Activated CD8-positive, alpha-beta memory T cell treated with anti-CD3 and anti-CD28 coated beads, Interleukin-2, amount 10 ng/mL, durations not matched to agents 7 days and 5 days (primary cell): Measurements from ENCODE around the gene KIF22. TPM values are rescaled to one million over a fixed set of nuclear protein-coding genes. Genes with fewer than 3 reads are reported as not detected.
"Not testable (repeated sequence)": the region's sequence is repeated elsewhere in the genome, so short reads cannot be mapped to it uniquely, and the experiment has no call there.

Experiments used
- ATAC-seq: fragments of 150-1000 bp; cut with Tn5 transposase; one replicate; pipeline ENCODE4 v1.10.0; 2021; ENCODE audit warnings: moderate library complexity
- CTCF ChIA-PET: fragments of 350-600 bp; sonication (Branson Sonifier 250); formaldehyde crosslinking; loops from one replicate; lab custom pipeline; 2021; ENCODE audit warnings: antibody characterized with exemption; lab: Charles Lee
- DNase-seq: peaks from one replicate; pipeline ENCODE4 v3.0.0-alpha.2; 2020
- H3K27ac Mint-ChIP-seq: one replicate; pipeline ENCODE4 v1.8.0; 2021; ENCODE audit warnings: mild to moderate bottlenecking, mixed read lengths
- H3K27me3 Mint-ChIP-seq: one replicate; pipeline ENCODE4 v1.8.0; 2021; ENCODE audit warnings: mixed read lengths
- H3K36me3 Mint-ChIP-seq: one replicate; pipeline ENCODE4 v1.8.0; 2021; ENCODE audit warnings: mild to moderate bottlenecking, mixed read lengths
- H3K4me1 Mint-ChIP-seq: one replicate; pipeline ENCODE4 v1.8.0; 2021; ENCODE audit warnings: mixed read lengths
- H3K4me3 Mint-ChIP-seq: one replicate; pipeline ENCODE4 v1.8.0; 2021; ENCODE audit warnings: mild to moderate bottlenecking, moderate library complexity, mixed read lengths
- H3K9me3 Mint-ChIP-seq: one replicate; pipeline ENCODE4 v1.8.0; 2022; ENCODE audit warnings: low read depth, mixed read lengths
- total RNA-seq, 2 experiments: library from RNA; stranded (reverse); gene quantifications; one replicate each; pipeline ENCODE4 v1.2.3, GENCODE V29; 2021

The KIF22 gene
- total RNA-seq, 2 experiments from 2014 or later: 205 to 266 TPM

DNA sequence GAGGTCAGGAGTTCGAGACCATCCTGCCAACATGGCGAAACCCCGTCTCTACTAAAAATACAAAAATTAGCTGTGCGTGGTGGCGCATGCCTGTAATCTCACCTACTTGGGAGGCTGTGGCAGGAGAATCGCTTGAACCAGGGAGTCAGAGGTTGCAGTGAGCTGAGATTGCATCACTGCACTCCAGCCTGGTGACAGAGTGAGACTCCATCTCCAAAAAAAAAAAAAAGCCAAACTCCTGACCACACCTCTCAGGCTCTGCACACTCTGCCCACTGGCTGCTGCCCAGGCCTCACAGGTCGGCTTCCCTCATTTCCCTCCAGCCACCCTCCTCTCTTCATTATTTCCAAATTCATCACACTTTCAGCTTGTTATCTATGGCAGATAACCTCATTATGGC, 18.2 kb upstream of the KIF22 start:
- not testable (repeated sequence) for ATAC-seq, H3K36me3 Mint-ChIP-seq, H3K27ac Mint-ChIP-seq, H3K27me3 Mint-ChIP-seq, H3K9me3 Mint-ChIP-seq, H3K4me3 Mint-ChIP-seq, DNase-seq, H3K4me1 Mint-ChIP-seq
- CTCF ChIA-PET: interaction anchor here (1.4 kb wide), 1 partner anchor 13 kb away, joined by 3 read pairs; no protein-coding TSS in a partner anchor

DNA sequence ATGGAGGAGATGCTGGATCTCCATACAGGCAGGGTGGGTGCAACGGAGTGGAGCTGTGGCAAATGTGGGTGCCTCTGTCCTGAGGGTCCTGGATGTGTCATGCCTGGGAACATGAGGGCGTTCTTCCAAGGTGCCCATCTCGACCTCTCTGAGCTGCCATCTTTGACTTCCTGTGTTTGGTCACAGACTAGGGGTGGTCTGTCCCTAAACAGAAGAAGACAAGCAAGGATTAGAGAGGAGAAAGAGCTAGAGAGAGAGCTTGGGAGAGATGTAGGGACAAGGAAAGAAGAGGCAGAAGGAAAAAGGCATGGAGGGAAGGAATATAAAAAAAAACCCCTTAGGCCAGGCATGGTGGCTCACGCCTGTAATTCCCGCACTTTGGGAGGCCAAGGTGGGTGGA, 15.8 kb upstream of the KIF22 start:
- CTCF ChIA-PET: interaction anchor here (0.6 to 2.1 kb wide), 7 partner anchors 10 to 1168 kb away, joined by 3 to 15 read pairs (median 3); partner anchors contain the start of gene KIF22
- H3K4me1 Mint-ChIP-seq: peaks cover 2% of the 10 kb centered on the region
- no peaks in the 10 kb centered on the region for H3K9me3 Mint-ChIP-seq
- DNase-seq: no peak
- peaks cover 6% of the 10 kb centered on the region for H3K27me3 Mint-ChIP-seq
- no peak overlapping the region for H3K4me3 Mint-ChIP-seq
- no peak for ATAC-seq
- no peak overlapping the region for H3K27ac Mint-ChIP-seq
- H3K36me3 Mint-ChIP-seq: no peaks in the 10 kb centered on the region

DNA sequence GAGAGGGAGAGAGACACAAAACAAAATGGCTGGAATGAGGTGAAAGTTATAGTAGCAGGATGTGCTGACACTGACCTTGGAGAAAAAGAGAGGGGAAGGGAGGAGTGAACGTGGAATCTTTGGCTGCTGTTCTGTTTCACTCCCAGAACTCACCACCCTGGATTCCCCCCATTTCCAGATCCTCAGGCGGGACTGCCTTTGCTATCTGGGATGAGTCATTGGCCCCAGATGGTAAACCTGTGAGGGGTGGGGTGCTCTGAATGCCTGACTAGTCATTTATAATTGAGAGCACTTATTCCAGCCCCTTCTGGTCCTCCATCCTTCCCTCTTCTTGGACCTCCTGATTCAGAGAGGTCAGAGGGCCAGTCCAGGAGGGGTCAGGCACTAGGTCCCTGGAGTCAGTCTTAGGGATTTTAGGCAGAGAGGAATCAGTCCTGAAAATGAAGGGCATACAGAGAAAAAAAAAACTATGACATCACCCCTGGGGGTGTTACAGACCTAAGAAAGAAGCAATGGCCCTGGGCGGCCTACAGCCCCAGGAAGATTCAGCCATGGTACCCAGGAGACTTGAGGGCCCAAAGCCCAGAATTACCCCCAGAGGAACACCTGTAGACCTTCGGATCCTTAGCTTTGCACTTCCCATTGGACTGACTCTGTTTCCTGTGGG, 14.7 kb upstream of the KIF22 start:
- DNase-seq (no peak), ATAC-seq (no peak)
- Mint-ChIP-seq H3K27ac (no peak overlapping the region), H3K9me3 (no peaks in the 10 kb centered on the region), H3K27me3 (peaks cover 9% of the 10 kb centered on the region), H3K36me3 (no peaks in the 10 kb centered on the region), H3K4me1 (peaks cover 2% of the 10 kb centered on the region), H3K4me3 (no peak overlapping the region)
- CTCF ChIA-PET: interaction anchor here (2.3 kb wide), 1 partner anchor 10 kb away, joined by 11 read pairs; no protein-coding TSS in a partner anchor

DNA sequence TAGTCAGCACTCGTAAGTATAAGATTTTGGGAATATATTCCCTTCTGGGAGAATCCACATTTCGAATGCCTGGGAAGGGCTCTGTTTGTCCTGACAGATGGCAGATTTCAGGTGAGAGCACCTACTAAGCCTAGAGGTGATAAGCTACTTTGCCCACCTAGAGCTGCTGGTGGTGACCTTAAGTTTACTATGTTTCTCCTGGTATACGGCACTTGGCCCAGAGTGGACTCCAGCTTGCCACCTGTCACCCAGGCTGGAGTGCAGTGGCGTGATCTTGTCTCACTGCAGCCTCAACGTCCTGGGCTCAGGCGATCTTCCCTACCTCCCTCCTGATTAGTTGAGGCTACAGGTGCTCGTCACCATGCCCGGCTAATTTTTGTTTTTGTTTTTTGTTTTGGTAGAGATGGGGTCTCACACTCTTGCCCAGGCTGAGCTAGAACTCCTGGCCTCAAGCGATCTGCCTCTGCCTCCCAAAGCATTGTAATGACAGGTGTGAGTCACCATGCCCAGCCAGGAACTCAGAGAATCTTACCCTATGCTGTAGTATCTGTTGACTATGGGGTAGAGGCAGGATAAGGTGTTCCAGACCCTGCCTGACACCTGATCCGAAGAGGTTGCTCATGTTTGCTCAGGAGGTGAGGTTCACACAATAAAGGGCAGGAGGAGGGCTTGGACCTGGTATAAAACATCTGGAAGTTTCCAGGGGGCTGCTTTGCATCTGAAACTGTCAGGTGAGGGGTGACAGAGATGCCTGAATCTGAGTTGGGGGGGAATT, 12.8 kb upstream of the KIF22 start, which contains the start of gene ZG16:
Gene ZG16 (plus strand): TSS at position 681 of the 775 bp plus-strand sequence. CDS start 1,011 bp downstream, outside the sequence.
- DNase-seq: no peak
- Mint-ChIP-seq H3K4me1 (peaks cover 2% of the 10 kb centered on the region), H3K4me3 (no peak within 1 kb of the TSS), H3K9me3 (no peaks in the 10 kb centered on the region), H3K27me3 (peaks cover 13% of the 10 kb centered on the region), H3K27ac (no peak within 1 kb of the TSS), H3K36me3 (no peaks in the 10 kb centered on the region)
- ATAC-seq: no peak
- CTCF ChIA-PET: interaction anchor here (0.8 to 2.3 kb wide), 4 partner anchors 8 to 254 kb away, joined by 3 to 11 read pairs (median 4); no protein-coding TSS in a partner anchor

DNA sequence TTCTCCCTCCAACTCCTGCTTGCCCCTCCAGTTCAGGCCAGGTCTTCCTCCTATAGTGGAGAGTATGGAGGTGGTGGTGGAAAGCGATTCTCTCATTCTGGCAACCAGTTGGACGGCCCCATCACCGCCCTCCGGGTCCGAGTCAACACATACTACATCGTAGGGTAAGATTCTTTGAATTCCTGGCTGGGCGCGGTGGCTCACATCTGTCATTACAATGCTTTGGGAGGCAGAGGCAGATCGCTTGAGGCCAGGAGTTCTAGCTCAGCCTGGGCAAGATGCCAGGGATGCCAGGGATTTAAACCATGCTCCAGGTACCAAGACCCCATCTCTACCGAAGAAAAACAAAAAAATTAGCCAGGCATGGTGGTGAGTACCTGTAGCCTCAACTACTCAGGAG, 11.1 kb upstream of the KIF22 start:
- CTCF ChIA-PET: no interaction called here
- Mint-ChIP-seq H3K4me3 (no peak overlapping the region), H3K4me1 (peaks cover 9% of the 10 kb centered on the region), H3K27me3 (peaks cover 13% of the 10 kb centered on the region), H3K27ac (no peak overlapping the region), H3K9me3 (no peaks in the 10 kb centered on the region), H3K36me3 (no peaks in the 10 kb centered on the region)
- no peak for DNase-seq
- ATAC-seq: no peak

DNA sequence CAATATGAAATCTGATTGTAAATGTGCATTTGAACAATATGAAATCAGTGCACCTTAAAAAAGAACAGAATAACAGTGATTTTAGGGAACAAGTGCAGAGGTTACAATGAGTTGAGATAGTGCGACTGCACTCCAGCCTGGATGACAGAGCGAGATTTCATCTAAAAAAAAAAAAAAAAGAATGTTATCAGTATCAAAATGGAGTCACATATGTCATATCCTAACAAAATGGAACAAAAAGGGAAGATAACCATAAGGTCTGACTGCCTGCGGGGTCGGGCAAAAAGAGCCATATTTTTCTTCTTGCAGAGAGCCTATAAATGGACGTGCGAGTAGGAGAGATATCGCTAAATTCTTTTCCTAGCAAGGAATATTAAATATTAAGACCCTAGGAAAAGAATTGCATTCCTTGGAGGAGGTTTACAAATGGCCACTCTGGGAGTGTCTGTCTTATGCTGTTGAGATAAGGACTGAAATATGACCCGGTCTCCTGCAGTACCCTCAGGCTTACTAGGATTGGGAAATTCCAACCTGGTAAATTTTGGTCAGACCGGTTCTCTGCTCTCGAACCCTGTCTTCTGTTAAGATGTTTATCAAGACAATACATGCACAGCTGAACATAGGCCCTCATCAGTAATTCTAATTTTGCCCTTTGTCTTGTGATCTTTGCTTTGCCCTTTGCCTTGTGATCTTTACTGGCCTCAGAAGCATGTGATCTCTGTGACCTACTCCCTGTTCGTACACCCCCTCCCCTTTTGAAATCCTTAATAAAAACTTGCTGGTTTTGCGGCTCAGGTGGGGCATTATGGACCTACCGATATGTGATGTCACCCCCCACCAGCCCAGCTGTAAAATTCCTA, 7.2 kb upstream of the KIF22 start:
- CTCF ChIA-PET: interaction anchor here (1.2 to 10.5 kb wide), 5 partner anchors 9 to 82 kb away, joined by 3 to 104 read pairs (median 15); no protein-coding TSS in a partner anchor
- not testable (repeated sequence) for H3K27ac Mint-ChIP-seq, H3K4me3 Mint-ChIP-seq, DNase-seq, H3K9me3 Mint-ChIP-seq, H3K36me3 Mint-ChIP-seq, ATAC-seq
- peaks cover 13% of the 10 kb centered on the region for H3K27me3 Mint-ChIP-seq
- H3K4me1 Mint-ChIP-seq: peaks cover 20% of the 10 kb centered on the region

DNA sequence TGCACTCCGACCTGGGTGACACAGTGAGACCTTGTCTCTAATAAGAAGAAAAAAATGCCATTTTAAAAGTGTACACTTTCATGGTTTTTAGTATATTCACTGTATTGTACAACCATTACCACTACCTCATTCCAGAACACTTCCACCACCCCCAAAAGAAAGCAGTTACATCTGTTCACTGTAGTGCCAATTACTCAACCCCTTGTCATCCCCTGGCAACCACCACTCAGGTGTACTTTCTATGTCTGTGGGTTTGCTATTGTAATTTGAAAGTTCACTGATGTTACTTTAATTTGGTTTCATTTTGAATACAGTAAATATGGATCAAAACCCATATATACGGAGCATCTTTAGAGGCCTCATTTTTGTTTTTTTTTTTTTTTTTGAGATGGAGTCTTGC, 6.4 kb upstream of the KIF22 start:
- no peaks in the 10 kb centered on the region for H3K9me3 Mint-ChIP-seq
- H3K36me3 Mint-ChIP-seq: no peaks in the 10 kb centered on the region
- peak overlapping the region; percentile 21 for H3K27ac Mint-ChIP-seq
- DNase-seq: no peak
- no peak overlapping the region for H3K4me3 Mint-ChIP-seq
- H3K4me1 Mint-ChIP-seq: peaks cover 22% of the 10 kb centered on the region
- H3K27me3 Mint-ChIP-seq: peaks cover 10% of the 10 kb centered on the region
- ATAC-seq: peak; percentile 31
- CTCF ChIA-PET: interaction anchor here (0.8 to 10.5 kb wide), 22 partner anchors 7 to 105 kb away, joined by 3 to 104 read pairs (median 8); partner anchors contain the start of genes MVP, PAGR1, QPRT and ZG16

DNA sequence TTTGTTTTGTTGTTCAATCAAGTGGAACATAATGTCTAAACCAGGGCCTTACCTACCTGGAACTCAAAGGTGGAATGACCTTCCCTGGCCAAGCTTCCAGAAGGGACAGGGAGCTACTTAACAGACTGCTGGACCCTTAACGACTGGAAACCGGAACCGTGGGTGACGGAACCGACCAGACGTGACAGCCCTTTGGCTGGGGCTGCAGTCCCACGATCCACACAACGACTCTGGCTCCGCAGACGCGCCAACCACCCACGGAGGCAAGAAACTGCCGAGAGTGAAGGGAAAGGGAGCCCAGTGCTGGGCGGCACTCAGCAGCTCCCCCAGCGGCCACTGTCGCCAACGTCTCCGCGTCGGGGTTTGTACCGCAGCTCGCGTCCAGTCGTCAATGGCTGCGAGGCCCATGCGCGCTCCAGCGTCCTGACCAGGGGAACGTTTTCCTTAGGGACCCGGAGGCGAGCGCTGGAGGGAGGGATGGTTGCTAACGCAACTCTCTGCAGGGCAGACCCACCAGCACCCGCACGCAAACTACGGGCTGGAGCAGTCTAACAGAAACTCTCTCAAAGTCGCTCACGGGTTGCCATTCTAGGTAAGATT, 5.5 kb upstream of the KIF22 start:
- H3K4me3 Mint-ChIP-seq: peak overlapping the region; percentile 55
- no peaks in the 10 kb centered on the region for H3K36me3 Mint-ChIP-seq
- H3K27me3 Mint-ChIP-seq: peaks cover 7% of the 10 kb centered on the region
- ATAC-seq (peak; percentile 94), DNase-seq (peak; percentile 84)
- H3K4me1 Mint-ChIP-seq: peaks cover 26% of the 10 kb centered on the region
- H3K9me3 Mint-ChIP-seq: no peaks in the 10 kb centered on the region
- CTCF ChIA-PET: interaction anchor here (0.6 to 10.5 kb wide), 34 partner anchors 8 to 270 kb away, joined by 3 to 104 read pairs (median 4); partner anchors contain the start of genes C16orf54, CDIPT, HIRIP3 and INO80E
- peak overlapping the region; percentile 73 for H3K27ac Mint-ChIP-seq

DNA sequence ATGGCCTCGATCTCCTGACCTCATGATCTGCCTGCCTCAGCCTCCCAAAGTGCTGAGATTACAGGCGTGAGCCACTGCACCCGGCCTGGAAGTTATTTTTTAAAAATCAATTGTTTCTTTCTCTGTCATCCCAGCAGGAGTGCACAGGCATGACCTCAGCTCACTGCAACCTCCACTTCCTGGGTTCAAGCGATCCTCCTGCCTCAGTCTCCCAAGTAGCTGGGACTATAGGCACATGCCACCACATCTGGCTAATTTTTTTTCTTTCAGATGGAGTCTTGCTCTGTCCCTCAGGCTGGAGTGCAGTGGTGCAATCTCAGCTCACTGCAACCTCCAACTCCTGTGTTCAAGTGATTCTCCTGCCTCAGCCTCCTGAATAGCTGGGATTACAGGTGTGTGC, 3.4 kb upstream of the KIF22 start:
- not testable (repeated sequence) for H3K36me3 Mint-ChIP-seq, DNase-seq, H3K4me3 Mint-ChIP-seq, H3K27ac Mint-ChIP-seq, H3K9me3 Mint-ChIP-seq, ATAC-seq, H3K27me3 Mint-ChIP-seq
- CTCF ChIA-PET: interaction anchor here (2.7 to 10.5 kb wide), 3 partner anchors 32 to 86 kb away, joined by 10 to 104 read pairs (median 24); partner anchors contain the start of gene C16orf54
- H3K4me1 Mint-ChIP-seq: peaks cover 35% of the 10 kb centered on the region

DNA sequence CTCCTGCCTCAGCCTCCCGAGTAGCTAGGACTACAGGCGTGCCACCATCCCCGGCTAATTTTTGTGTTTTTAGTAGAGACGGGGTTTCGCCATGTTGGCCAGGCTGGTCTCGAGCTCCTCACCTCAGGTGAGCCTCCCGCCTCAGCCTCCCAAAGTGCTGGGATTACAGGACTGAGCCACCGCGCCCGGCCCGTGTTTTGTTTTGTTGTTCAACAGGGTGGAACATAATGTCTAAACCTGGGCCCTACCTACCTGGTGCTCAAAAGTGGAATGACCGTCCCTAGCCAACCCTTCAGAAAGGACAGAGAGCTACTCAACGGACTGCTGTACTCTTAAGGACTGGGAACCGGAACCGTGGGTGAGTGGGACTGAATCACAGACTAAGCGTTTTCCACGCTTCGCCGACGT, 772 bp upstream of the KIF22 start:
- H3K27me3 Mint-ChIP-seq: no peaks in the 10 kb centered on the region

DNA sequence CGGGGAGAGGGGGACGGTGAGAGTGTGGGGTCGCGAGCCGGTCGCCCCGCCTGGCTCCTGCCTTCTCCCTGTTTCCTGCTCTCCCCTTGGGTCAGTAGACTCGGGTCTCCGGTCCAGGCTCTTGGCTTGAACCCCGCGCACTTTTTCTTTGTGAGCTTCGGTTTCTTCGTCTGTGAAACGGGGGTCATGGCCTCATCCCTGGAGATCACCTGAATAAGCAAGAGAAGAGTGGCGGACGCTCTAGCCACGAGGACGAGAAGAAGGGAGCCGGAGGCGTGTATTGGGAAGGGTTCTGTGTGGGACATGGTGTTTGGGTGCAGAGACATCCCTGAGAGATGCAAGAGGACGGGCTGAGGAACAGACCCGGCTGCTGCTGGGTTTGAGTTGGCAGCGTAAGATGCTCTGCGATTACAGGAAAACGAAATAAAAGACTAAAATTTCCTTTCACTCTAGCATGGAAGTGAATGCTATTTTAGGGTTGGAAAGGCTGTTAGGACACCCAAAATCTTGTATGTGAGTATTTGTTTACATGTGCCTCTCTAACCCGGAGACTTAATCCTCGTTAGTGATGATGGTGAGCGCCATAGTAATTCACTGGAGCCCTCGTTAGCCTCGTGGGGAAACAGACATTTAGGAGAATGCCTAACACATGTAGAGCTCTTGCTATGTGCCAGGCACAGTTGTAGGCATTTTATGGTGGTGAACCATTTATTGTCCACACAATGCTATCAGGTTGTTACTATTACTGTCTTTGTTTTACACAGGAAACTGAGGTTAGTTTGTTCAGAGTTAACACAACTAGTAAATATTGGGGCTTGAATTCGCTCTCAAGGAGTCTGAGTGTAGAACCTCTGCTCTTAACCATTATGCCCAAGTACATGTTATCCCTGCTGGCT, 646 bp downstream of the KIF22 start:
- ATAC-seq (no peak), DNase-seq (no peak)
- CTCF ChIA-PET: interaction anchor here (0.6 to 10.5 kb wide), 24 partner anchors 10 to 100 kb away, joined by 3 to 104 read pairs (median 8); partner anchors contain the start of genes C16orf54, MAZ, MVP and PAGR1
- H3K9me3 Mint-ChIP-seq: no peaks in the 10 kb centered on the region
- peaks cover 42% of the 10 kb centered on the region for H3K4me1 Mint-ChIP-seq
- peaks cover 29% of the 10 kb centered on the region for H3K36me3 Mint-ChIP-seq
- H3K4me3 Mint-ChIP-seq: peak overlapping the region; percentile 96
- H3K27me3 Mint-ChIP-seq: no peaks in the 10 kb centered on the region
- peak overlapping the region; percentile 96 for H3K27ac Mint-ChIP-seq

More for the DNA sequence above, 772 bp upstream of the KIF22 start:
- H3K4me1 Mint-ChIP-seq: peaks cover 46% of the 10 kb centered on the region
- ATAC-seq: no peak
- peaks cover 24% of the 10 kb centered on the region for H3K36me3 Mint-ChIP-seq
- H3K9me3 Mint-ChIP-seq: no peaks in the 10 kb centered on the region
- CTCF ChIA-PET: interaction anchor here (0.6 to 10.5 kb wide), 27 partner anchors 9 to 110 kb away, joined by 3 to 104 read pairs (median 5); partner anchors contain the start of genes C16orf54, MAZ, MVP and PAGR1
- H3K27ac Mint-ChIP-seq: peak overlapping the region; percentile 96
- no peak for DNase-seq
- H3K4me3 Mint-ChIP-seq: peak overlapping the region; percentile 96
